HG02759 (cell line): ENCODE measurements around the gene FBXO33.

Experiments
- ATAC-seq: cut with Tn5 transposase; IDR thresholded peaks from one replicate; pipeline ENCODE4 v1.9.1; 2021; ENCODE audit warnings: mild to moderate bottlenecking, moderate library complexity; ENCODE audit not compliant: unreplicated experiment

FBXO33 gene

DNA sequence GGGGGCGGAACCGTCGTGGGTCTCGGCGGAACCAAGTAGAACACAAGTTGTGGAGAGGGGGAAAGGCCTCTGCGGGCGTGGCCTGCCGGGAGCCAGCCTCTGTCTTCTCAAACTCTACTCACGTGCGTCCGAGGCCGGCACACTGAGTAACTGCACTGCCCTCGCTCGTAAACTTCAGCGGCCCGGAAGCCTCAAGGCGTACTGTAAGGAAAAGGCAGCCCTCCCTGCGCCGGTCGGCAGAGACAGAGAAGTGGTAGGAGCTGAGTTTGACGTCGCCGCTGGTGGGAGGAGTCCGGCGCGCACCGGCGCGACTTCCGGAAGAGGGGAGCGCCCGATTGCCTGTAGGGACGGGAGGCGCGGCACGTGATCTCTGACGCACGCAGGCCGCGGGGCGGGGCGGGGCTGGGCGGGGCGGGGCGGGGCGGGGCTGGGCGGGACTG is at the start of gene FBXO33:
FBXO33 (minus strand) TSS at position 255 of the 440 bp plus-strand sequence. CDS start 271 bp downstream, outside the sequence.
- ATAC-seq, result peak; percentile 81

- peak; percentile 99 for ATAC-seq
Measured at GRCh38 chr14:39474416-39474911, 42.2 kb upstream of the FBXO33 start.

- no peak for ATAC-seq
Measured at GRCh38 chr14:39472078-39472477, 39.8 kb upstream of the FBXO33 start.

DNA sequence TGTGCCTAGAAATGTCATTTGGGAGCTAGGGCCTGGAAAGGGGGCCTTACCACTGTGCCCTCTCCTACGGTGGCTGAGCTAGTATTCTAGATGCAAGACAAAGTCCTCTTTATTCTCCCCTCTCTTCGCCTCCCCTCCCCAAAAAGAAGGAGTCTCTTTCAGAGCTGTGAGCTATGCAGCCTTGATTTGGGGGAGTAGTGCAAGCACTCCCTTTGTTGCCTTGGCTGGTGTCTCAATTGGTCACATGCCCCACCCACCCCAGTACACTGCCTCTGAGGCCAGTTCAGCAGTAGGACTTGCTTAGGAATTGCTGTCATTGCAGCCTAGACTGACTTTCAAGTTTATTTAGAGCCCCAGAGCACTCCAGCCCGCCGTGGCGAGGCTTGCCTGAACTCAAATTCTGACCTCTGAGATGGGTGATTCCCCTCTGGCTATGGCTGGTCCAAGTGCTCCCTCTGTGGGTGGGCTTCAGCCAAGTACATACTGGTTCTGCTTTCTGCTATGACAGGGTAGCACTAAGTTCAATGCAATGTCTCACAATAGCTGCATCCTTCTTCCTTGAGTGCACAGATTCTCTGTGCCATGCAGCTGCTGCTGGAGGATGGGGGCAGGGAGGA is 37.0 kb upstream of the FBXO33 start:
- peak; percentile 98 for ATAC-seq

- ATAC-seq, result peak; percentile 56
Measured at GRCh38 chr14:39467889-39468524, 35.8 kb upstream of the FBXO33 start.

GRCh38 chr14:39459795-39460478 is 27.7 kb upstream of the FBXO33 start:
- no peak for ATAC-seq

DNA sequence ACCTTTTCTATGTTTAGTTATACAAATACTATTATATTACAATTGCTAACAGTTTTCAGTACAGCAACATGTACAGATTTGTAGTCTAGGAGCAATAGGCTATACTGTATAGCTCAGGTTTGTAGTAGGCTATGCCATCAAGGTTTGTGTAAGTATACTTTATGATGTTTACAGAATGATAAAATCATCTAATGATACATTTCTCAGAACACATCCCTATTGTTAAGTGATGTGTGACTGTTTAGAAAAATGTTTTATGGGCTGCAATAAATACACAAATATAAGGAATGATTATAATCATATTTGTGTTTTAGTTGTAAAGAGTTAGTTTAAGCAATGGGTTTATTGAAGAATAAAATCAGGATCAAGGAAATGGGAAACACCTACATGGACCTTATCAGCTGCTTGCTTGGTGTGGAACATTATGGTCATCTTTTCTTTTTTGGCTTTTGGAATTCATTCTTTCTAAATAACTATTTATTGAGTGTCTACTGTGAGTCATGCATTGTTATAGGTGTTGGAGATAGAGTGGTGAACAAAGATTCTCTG is 24.5 kb upstream of the FBXO33 start:
- ATAC-seq, result no peak

GRCh38 chr14:39454906-39455539 is 22.8 kb upstream of the FBXO33 start:
- no peak for ATAC-seq

DNA sequence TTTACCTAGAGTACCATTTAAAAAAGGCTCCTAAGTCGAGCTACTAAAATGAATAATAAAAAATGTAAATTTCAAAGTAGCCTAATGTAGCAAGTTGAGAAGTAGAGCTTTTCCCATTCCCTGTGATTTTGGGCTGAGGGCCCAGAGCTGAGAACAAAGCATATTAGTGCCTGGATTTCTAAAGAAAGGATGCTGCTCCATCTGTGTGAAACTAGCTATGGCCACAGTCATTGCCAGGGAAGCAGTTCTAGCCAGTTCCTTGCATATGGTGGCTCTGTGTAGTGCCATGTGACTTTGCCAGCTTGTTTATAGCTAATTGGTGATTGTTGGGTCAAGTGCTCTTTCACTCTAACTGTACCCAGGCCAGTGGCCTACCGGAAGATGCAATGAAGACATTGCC is 20.4 kb upstream of the FBXO33 start:
- ATAC-seq, result no peak

DNA sequence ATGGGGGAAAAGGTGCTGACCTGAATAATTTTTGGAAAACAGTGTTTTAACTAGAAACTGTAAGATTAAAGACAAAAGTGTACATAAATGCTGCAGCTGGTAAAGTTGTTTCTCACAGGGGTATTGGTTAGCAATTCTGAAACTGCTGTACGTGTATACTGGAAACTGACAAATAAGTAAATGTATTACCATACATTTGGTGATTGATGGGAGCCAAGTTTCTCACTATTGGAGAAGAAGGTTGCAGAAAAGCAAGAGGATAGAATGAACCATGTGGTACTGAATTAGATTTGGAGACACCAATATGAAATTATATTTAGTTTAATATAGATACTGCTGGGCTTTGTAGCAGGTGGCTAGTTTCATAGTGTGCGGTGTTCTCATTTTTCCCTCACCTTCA is 19.6 kb upstream of the FBXO33 start:
- ATAC-seq, result peak; percentile 50

DNA sequence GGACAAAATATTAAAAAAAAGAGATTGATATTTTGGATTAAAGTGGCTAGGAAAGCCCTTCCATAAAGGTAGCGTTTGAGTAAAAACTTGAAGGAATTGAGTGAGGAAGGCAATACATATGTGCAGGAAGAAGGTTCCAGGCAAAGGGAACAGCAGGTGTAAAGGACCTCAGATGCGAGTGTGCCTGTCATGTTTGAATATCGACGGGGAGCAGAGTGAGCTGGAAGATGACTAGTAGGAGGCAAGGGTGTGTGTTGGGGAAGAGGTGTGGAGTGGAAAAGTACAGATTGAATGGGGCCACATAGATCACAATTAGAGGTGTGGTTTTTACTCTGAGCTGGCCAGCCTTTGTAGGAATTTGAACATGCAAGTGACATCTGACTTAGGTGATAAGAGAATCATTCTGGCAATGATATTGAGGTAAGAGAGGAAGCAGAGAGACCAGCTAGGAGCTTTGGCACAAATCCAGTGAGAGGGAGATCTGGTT is 15.0 kb upstream of the FBXO33 start:
- no peak for ATAC-seq

- peak; percentile 31 for ATAC-seq
Measured at GRCh38 chr14:39446131-39446744, 14.0 kb upstream of the FBXO33 start.

DNA sequence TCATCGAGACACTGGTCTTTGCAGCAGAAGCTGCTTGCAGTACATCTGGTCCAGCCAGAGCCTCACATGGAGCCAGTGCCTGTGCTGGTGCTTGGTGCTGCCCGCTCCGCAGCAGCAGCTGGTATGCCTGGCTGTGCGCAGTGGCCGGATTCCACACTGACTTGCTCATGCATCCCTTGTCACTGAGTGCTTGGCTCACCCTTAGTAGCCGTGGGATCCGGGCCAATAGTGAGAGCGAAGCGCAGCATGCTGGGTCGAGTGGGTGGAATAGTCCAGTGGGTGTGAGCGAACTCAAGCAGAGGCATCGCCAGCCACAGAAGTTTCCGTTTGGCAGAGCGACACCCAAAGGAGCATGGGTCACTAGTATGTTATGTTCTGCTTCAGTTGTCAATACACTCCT is 10.1 kb upstream of the FBXO33 start:
- ATAC-seq, result no peak

- no peak for ATAC-seq
Measured at GRCh38 chr14:39441805-39442204, 9.6 kb upstream of the FBXO33 start.

- no peak for ATAC-seq
Measured at GRCh38 chr14:39440975-39441374, 8.7 kb upstream of the FBXO33 start.

GRCh38 chr14:39435241-39435640 is 3.0 kb upstream of the FBXO33 start:
- ATAC-seq, result no peak

GRCh38 chr14:39434401-39434800 is 2.2 kb upstream of the FBXO33 start:
- ATAC-seq, result no peak

GRCh38 chr14:39433452-39433813 is 1.2 kb upstream of the FBXO33 start:
- no peak for ATAC-seq

DNA sequence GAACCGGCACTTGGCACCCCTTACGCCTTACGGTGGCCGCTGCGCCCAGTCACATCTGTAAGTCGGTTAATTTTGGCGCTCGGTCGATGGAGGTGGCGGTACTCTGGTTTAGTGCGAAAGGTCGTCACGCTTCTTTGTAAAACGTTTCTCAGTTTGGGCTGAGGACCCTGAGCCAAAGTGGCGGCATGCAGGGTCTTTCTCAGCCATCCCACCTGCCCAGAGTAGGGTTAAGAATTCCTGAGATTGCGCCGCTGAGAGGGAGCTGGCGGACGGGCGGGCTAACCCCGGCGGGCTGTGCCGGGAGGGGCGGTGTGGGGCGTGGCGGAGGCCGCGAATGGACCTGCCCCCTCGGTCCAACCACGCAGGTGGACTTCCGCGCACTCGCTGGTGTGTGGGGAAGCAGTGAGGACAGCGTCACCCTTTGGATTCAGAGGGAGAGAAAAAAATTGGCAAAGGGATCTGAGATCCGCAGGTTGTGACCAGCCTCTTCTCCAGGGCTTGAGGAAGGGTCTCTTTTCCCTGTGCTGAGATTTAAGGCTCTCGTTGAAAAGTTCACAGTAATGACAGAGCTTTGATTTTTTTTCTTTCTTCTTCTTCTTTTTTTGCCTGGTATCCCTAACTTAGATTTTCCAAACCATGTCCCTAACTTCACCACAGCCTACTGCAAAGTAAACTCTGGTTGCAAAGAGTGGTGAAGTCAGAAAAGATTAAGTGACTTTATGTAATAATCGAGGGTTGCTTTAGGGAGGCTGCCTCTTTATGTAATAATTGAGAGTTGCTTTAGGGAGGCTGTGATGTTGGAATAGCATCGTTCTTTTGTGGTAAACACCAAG is 602 bp upstream of the FBXO33 start:
- ATAC-seq, result peak; percentile 72
